GM12878 (cell line): ENCODE data around the gene MAN2A2. TPM values are rescaled to one million over a fixed set of nuclear protein-coding genes. Genes with fewer than 3 reads are reported as not detected.

Experiments
- ATAC-seq: fragments of 200-7000 bp; cut with Tn5 transposase; 3 replicates; pipeline ENCODE4 v1.9.1; 2020; ENCODE audit warnings: mild to moderate bottlenecking, moderate library complexity
- BruUV-seq: library from RNA; stranded (reverse); fragments of 400-500 nt; replicated peaks from 2 replicates; lab custom pipeline; 2021; lab: Mats Ljungman, UMichigan
- CTCF ChIA-PET: fragments of 300-600 bp; sonication (Branson Sonifier 250); formaldehyde crosslinking; extraction: SDS; loops from one replicate; lab custom pipeline; 2021; ENCODE audit warnings: inconsistent platforms; lab: Yijun Ruan, JAX
- POLR2A ChIA-PET: fragments of 350-600 bp; formaldehyde crosslinking; extraction: SDS; loops from one replicate; lab custom pipeline; 2021; ENCODE audit warnings: inconsistent platforms; lab: Charles Lee
- RAD21 ChIA-PET: fragments of 300-600 bp; sonication (Branson Sonifier 250); formaldehyde crosslinking; loops from one replicate; lab custom pipeline; 2023; ENCODE audit warnings: antibody characterized with exemption; ENCODE audit not compliant: unreplicated experiment; lab: Charles Lee
- SMC1A ChIA-PET: fragments of 300-600 bp; sonication (Branson Sonifier 250); formaldehyde crosslinking; loops from one replicate; lab custom pipeline; 2023; ENCODE audit not compliant: unreplicated experiment, uncharacterized antibody; lab: Charles Lee
- DNase-seq: peaks from one replicate; pipeline ENCODE4 v3.0.0-alpha.2; 2011; ENCODE audit warnings: low read depth, low spot score
- FAIRE-seq: peaks from 3 replicates; lab custom pipeline; 2011; peaks lifted over from hg19 to GRCh38; lab: Jason Lieb, UNC
- H2AFZ ChIP-seq: 2 replicates; pipeline ENCODE4 v1.6.0; 2011; ENCODE audit warnings: low read depth, low read length, control low read depth; ENCODE audit not compliant: control insufficient read depth
- H3K27ac ChIP-seq: 2 replicates; pipeline ENCODE4 v1.5.1; 2011; ENCODE audit warnings: control low read depth; ENCODE audit not compliant: control insufficient read depth, insufficient read depth
- H3K27me3 ChIP-seq, 2 experiments: replicated peaks in 1 of 2; 2 replicates each; pipeline versions ENCODE4 v1.6.0 to v1.6.1; 2011; ENCODE audit warnings: low read length in 1 of 2; ENCODE audit not compliant: control insufficient read depth in 2 of 2, insufficient read depth in 2 of 2
- H3K36me3 ChIP-seq, 2 experiments: 2 replicates each; pipeline ENCODE4 v1.5.1; 2011; ENCODE audit warnings: low read length in 1 of 2; ENCODE audit not compliant: control insufficient read depth in 2 of 2, insufficient read depth in 2 of 2
- H3K4me1 ChIP-seq: 2 replicates; pipeline ENCODE4 v1.6.1; 2011; ENCODE audit warnings: mild to moderate bottlenecking, low read length, moderate library complexity, mixed read lengths; ENCODE audit not compliant: control insufficient read depth, insufficient read depth
- H3K4me2 ChIP-seq: 2 replicates; pipeline ENCODE4 v1.6.0; 2011; ENCODE audit warnings: control low read depth; ENCODE audit not compliant: control insufficient read depth, insufficient read depth
- H3K4me3 ChIP-seq: fragments of 200-600 bp; sonication (generic); 2 replicates; pipeline ENCODE4 v1.5.1; 2016
- H3K79me2 ChIP-seq: 2 replicates; pipeline ENCODE4 v1.6.0; 2011; ENCODE audit warnings: low read length; ENCODE audit not compliant: control insufficient read depth, insufficient read depth
- H3K9ac ChIP-seq: 2 replicates; pipeline ENCODE4 v1.8.0; 2011; ENCODE audit warnings: low read length, control low read depth, mixed read lengths; ENCODE audit not compliant: control insufficient read depth, insufficient read depth
- H3K9me3 ChIP-seq: replicated peaks from 3 replicates; pipeline ENCODE4 v1.5.1; 2011; ENCODE audit warnings: mild to moderate bottlenecking, low read length; ENCODE audit not compliant: control insufficient read depth, insufficient read depth
- H4K20me1 ChIP-seq: 2 replicates; pipeline ENCODE4 v1.6.0; 2011; ENCODE audit not compliant: control insufficient read depth, insufficient read depth
- CBX3 ChIP-seq: fragments of 200-600 bp; sonication (generic); IDR thresholded peaks from 2 replicates; pipeline ENCODE4 v1.6.1; 2016; ENCODE audit warnings: low read depth, borderline replicate concordance
- CTCF ChIP-seq, 3 experiments: IDR thresholded peaks in 2 of 3; conservative IDR thresholded peaks in 1 of 3; 2 replicates each; pipeline ENCODE4 v1.5.1; 2011; ENCODE audit warnings: low read depth in 3 of 3, low read length in 3 of 3, mild to moderate bottlenecking in 3 of 3, control low read depth in 2 of 3, moderate library complexity in 2 of 3, inconsistent platforms in 1 of 3, mixed read lengths in 1 of 3; ENCODE audit not compliant: control insufficient read depth in 2 of 3, insufficient read depth in 1 of 3; ENCODE audit errors: extremely low read depth in 1 of 3
- GABPA ChIP-seq: IDR thresholded peaks from 2 replicates; pipeline ENCODE4 v1.6.1; 2014; ENCODE audit warnings: antibody characterized with exemption, low read depth, mild to moderate bottlenecking, inconsistent platforms
- IRF3 ChIP-seq: fragments of 450-650 bp; IDR thresholded peaks from 2 replicates; pipeline ENCODE4 v1.6.1; 2014; ENCODE audit warnings: mild to moderate bottlenecking
- KLF5 ChIP-seq: fragments of 450-650 bp; IDR thresholded peaks from 2 replicates; pipeline ENCODE4 v1.6.1; 2014; ENCODE audit warnings: mild to moderate bottlenecking; ENCODE audit not compliant: partially characterized antibody
- MTA2 ChIP-seq: fragments of 450-650 bp; IDR thresholded peaks from 2 replicates; pipeline ENCODE4 v1.6.1; 2016; ENCODE audit warnings: low read depth, mild to moderate bottlenecking, moderate library complexity
- NBN ChIP-seq: fragments of 450-650 bp; IDR thresholded peaks from 2 replicates; pipeline ENCODE4 v1.6.1; 2016
- NR2C1 ChIP-seq: fragments of 450-650 bp; IDR thresholded peaks from 2 replicates; pipeline ENCODE4 v1.6.1; 2017; ENCODE audit warnings: antibody characterized with exemption, mild to moderate bottlenecking, moderate library complexity
- PRDM15 ChIP-seq: fragments of 450-650 bp; formaldehyde crosslinking; IDR thresholded peaks from 2 replicates; pipeline ENCODE4 v1.4.0; 2020; ENCODE audit warnings: mild to moderate bottlenecking, moderate library complexity
- RFX5 ChIP-seq: IDR thresholded peaks from 2 replicates; pipeline ENCODE4 v1.6.1; 2011; ENCODE audit warnings: low read depth, low read length, improper control_type of control experiment
- STAT1 ChIP-seq: fragments of 450-650 bp; conservative IDR thresholded peaks from 2 replicates; pipeline ENCODE4 v1.6.1; 2014; ENCODE audit warnings: antibody characterized with exemption, mild to moderate bottlenecking
- TAF1 ChIP-seq: IDR thresholded peaks from 2 replicates; pipeline ENCODE4 v1.6.1; 2011; ENCODE audit warnings: mild to moderate bottlenecking, low read depth, low read length, borderline replicate concordance
- TCF3 ChIP-seq: IDR thresholded peaks from 2 replicates; pipeline ENCODE4 v1.6.1; 2012; ENCODE audit warnings: low read depth, mild to moderate bottlenecking, low read length, borderline replicate concordance; ENCODE audit not compliant: insufficient read depth
- ZNF592 ChIP-seq: fragments of 450-650 bp; IDR thresholded peaks from 2 replicates; pipeline ENCODE4 v1.6.1; 2017; ENCODE audit warnings: mild to moderate bottlenecking, moderate library complexity
- WGBS: methylation state at CpG from one replicate; pipeline ENCODE4 v1.1.6; 2016; ENCODE audit warnings: low lambda C conversion rate; ENCODE audit not compliant: insufficient replicate concordance, insufficient coverage; ENCODE audit errors: missing lambda C conversion rate; 5-methylcytosine and 5-hydroxymethylcytosine counted together
- in situ Hi-C: fragments of 300-500 bp; cut with MboI; formaldehyde crosslinking; loops from 9 replicates; pipeline ENCODE4 v1.14.3; 2018; ENCODE audit warnings: mixed read lengths
- intact Hi-C: fragments of 100-400 bp; cut with micrococcal nuclease; formaldehyde crosslinking; loops from one replicate; pipeline ENCODE4 v1.14.2; 2022; ENCODE audit not compliant: unreplicated experiment
- polyA plus RNA-seq, 11 experiments: library from polyadenylated mRNA; depleted of rRNA in 4 of 11; unstranded in 6 of 11; stranded (reverse) in 5 of 11; fragments of >200 nt; fragmentation: Nextera tagmentation in 4 of 11; fragmentation: Illumina TruSeq in 1 of 11; extraction: Ambion mirVana in 4 of 11; extraction: Trizol in 1 of 11; gene quantifications; 1 replicate in 1 of 11; 2 replicates in 10 of 11; pipeline versions ENCODE4 v1.2.1 to v1.2.3, GENCODE V29; 2011 to 2016; ENCODE audit warnings: inconsistent platforms in 2 of 11, missing spikeins in 2 of 11, low read depth in 1 of 11
- total RNA-seq, 4 experiments: library from RNA; depleted of rRNA in 3 of 4; stranded (reverse); fragments of >200 nt in 3 of 4; fragmentation: Illumina TruSeq in 1 of 4; extraction: Trizol in 1 of 4; gene quantifications; 2 replicates each; pipeline versions ENCODE4 v1.2.1 to v1.2.3, GENCODE V29; 2013 to 2021

Gene MAN2A2
- total and polyA plus RNA-seq, 10 of the 15 experiments (the other 5 are each of a cell fraction or from before 2014, with no cell fraction given) = 4.2 to 79.4 (median 23.2) TPM

- Histone ChIP-seq H3K4me2 (no peak overlapping the region), H2AFZ (no peak overlapping the region), H3K4me3 (no peak overlapping the region), H3K9me3 (no peaks in the 10 kb centered on the region), H3K9ac (no peak overlapping the region), H3K4me1 (no peaks in the 10 kb centered on the region), H4K20me1 (no peaks in the 10 kb centered on the region), H3K36me3 (peaks cover 36 to 50% of the 10 kb centered on the region in 2 experiments), H3K27ac (no peak overlapping the region), H3K27me3 (no peaks in the 10 kb centered on the region), H3K79me2 (no peaks in the 10 kb centered on the region)
- ATAC-seq = no peak
- ChIA-PET POLR2A (no interaction called here), SMC1A (no interaction called here), RAD21 (no interaction called here), CTCF (no interaction called here)
- in situ Hi-C loops = no loop called here
- 95% methylated on average over 11 of the region's 11 CpGs for WGBS
- DNase-seq = no peak
- FAIRE-seq = no peak
- intact Hi-C loops = no loop called here
- no TSS peak for BruUV-seq
- TF ChIP-seq CBX3 (no peak), RFX5 (no peak), NBN (no peak), ZNF592 (no peak), PRDM15 (CRISPR knock-in tag) (no peak), IRF3 (no peak), NR2C1 (no peak), TAF1 (no peak), CTCF (IDR thresholded peaks at IDR 0.05 in 2 of 3, conservative IDR thresholded peaks at IDR 0.05 in 1 of 3; ENCODE audit: control insufficient read depth in 2 of 3, extremely low read depth in 1 of 3, insufficient read depth in 1 of 3, low read depth in 3 of 3, low read length in 3 of 3) (no peak), STAT1 (no peak), KLF5 (no peak), MTA2 (no peak), TCF3 (no peak), GABPA (no peak)
Observed at GRCh38 chr15:90916461-90916860, 13.4 kb downstream of the MAN2A2 start.
